Trophoblast cell (in vitro differentiated cells and primary cell): Measurements from ENCODE around the gene NADK.

ENCODE experiments used
- DNase-seq, 2 donors: peaks; one replicate each; pipeline ENCODE4 v3.0.0-alpha.2; 2016
- H2AFZ ChIP-seq: 2 replicates; pipeline ENCODE4 v1.6.1; 2013; ENCODE audit warnings: low read length, moderate library complexity, mild to moderate bottlenecking; ENCODE audit not compliant: insufficient read depth, poor library complexity
- H2AK5ac ChIP-seq: 2 replicates; pipeline ENCODE4 v1.6.1; 2013; ENCODE audit warnings: mild to moderate bottlenecking, low read length
- H2BK120ac ChIP-seq: 2 replicates; pipeline ENCODE4 v1.6.1; 2013; ENCODE audit warnings: low read length, mild to moderate bottlenecking, moderate library complexity; ENCODE audit not compliant: insufficient read depth, poor library complexity
- H2BK12ac ChIP-seq: 2 replicates; pipeline ENCODE4 v1.6.1; 2013; ENCODE audit warnings: mild to moderate bottlenecking, low read length, moderate library complexity
- H2BK5ac ChIP-seq: 2 replicates; pipeline ENCODE4 v1.6.1; 2013; ENCODE audit warnings: low read length, low read depth, moderate library complexity, mild to moderate bottlenecking; ENCODE audit not compliant: poor library complexity
- H3K14ac ChIP-seq: 2 replicates; pipeline ENCODE4 v1.6.1; 2013; ENCODE audit warnings: mild to moderate bottlenecking, low read length
- H3K18ac ChIP-seq: 2 replicates; pipeline ENCODE4 v1.6.1; 2013; ENCODE audit warnings: mild to moderate bottlenecking, low read length
- H3K23ac ChIP-seq: 2 replicates; pipeline ENCODE4 v1.6.1; 2013; ENCODE audit warnings: low read length
- H3K27ac ChIP-seq: 2 replicates; pipeline ENCODE4 v1.5.1; 2013; ENCODE audit warnings: low read depth, mild to moderate bottlenecking, inconsistent platforms, low read length, moderate library complexity
- H3K27me3 ChIP-seq: 2 replicates; pipeline ENCODE4 v1.6.1; 2013; ENCODE audit warnings: inconsistent platforms, mild to moderate bottlenecking, low read length, moderate library complexity; ENCODE audit not compliant: insufficient read depth
- H3K36me3 ChIP-seq, 2 experiments: 1 replicate in 1 of 2; 2 replicates in 1 of 2; pipeline ENCODE4 v1.6.1; 2013; ENCODE audit warnings: low read length in 2 of 2, mild to moderate bottlenecking in 2 of 2, moderate library complexity in 1 of 2; ENCODE audit not compliant: insufficient read depth in 2 of 2, control insufficient read depth in 1 of 2
- H3K4ac ChIP-seq: 2 replicates; pipeline ENCODE4 v1.6.1; 2013; ENCODE audit warnings: low read depth, mild to moderate bottlenecking, low read length, moderate library complexity
- H3K4me1 ChIP-seq, 2 experiments: 1 replicate in 1 of 2; 2 replicates in 1 of 2; pipeline ENCODE4 v1.6.1; 2013; ENCODE audit warnings: low read length in 2 of 2, mild to moderate bottlenecking in 2 of 2, moderate library complexity in 1 of 2; ENCODE audit not compliant: insufficient read depth in 2 of 2, control insufficient read depth in 1 of 2
- H3K4me2 ChIP-seq: 2 replicates; pipeline ENCODE4 v1.6.1; 2013; ENCODE audit warnings: inconsistent platforms, mild to moderate bottlenecking, low read length, moderate library complexity
- H3K4me3 ChIP-seq: 2 replicates; pipeline ENCODE4 v1.5.1; 2013; ENCODE audit warnings: mild to moderate bottlenecking, low read depth, low read length, inconsistent platforms
- H3K79me1 ChIP-seq: one replicate; pipeline ENCODE4 v1.6.1; 2013; ENCODE audit warnings: low read length
- H3K79me2 ChIP-seq: 2 replicates; pipeline ENCODE4 v1.6.1; 2013; ENCODE audit warnings: low read length, mild to moderate bottlenecking; ENCODE audit not compliant: control insufficient read depth, insufficient read depth, poor library complexity
- H3K9ac ChIP-seq: 2 replicates; pipeline ENCODE4 v1.6.1; 2013; ENCODE audit warnings: mild to moderate bottlenecking, low read length
- H3K9me3 ChIP-seq: 2 replicates; pipeline ENCODE4 v1.6.1; 2013; ENCODE audit warnings: low read depth, mild to moderate bottlenecking, control low read depth, inconsistent platforms, low read length; ENCODE audit not compliant: insufficient read depth
- H4K12ac ChIP-seq: 2 replicates; pipeline ENCODE4 v1.6.1; 2013; ENCODE audit warnings: low read depth, mild to moderate bottlenecking, low read length, moderate library complexity
- H4K8ac ChIP-seq: 2 replicates; pipeline ENCODE4 v1.6.1; 2013; ENCODE audit warnings: low read depth, mild to moderate bottlenecking, low read length, moderate library complexity
- H4K91ac ChIP-seq: one replicate; pipeline ENCODE4 v1.6.1; 2013; ENCODE audit warnings: low read depth, mild to moderate bottlenecking, low read length, moderate library complexity
- WGBS: extraction: QIAGEN DNeasy Blood & Tissue Kit; methylation state at CpG from one replicate; pipeline ENCODE4 v1.1.7; 2013; ENCODE audit warnings: missing lambda C conversion rate; ENCODE audit not compliant: insufficient read length, insufficient coverage; ENCODE audit errors: extremely low coverage; 5-methylcytosine and 5-hydroxymethylcytosine counted together

The NADK gene

DNA sequence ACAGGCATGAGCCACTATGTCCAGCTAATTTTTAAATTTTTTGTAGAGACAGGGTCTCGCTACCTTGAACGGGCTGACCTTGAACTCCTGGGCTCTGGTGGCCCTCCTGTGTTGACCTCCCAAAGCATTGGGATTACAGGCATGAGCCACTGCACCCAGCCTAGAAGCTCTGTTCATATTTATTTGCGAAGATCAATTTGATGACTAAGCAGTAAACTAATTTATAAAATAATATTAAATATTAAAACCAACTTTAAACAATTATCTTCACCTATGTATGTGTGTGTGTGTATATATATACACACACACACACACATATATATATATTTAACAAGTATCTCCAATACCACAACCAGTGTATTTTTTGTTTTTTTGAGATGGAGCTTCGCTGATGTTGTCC is 4.4 kb downstream of the NADK start:
- no peak overlapping the region for H4K8ac ChIP-seq
- no peaks in the 10 kb centered on the region for H3K27me3 ChIP-seq
- no peak overlapping the region for H3K14ac ChIP-seq
- H3K4me3 ChIP-seq, result no peak overlapping the region
- H3K9ac ChIP-seq, result no peak overlapping the region
- no peak overlapping the region for H4K12ac ChIP-seq
- no peak overlapping the region for H2AFZ ChIP-seq
- no peak overlapping the region for H2BK120ac ChIP-seq
- peaks cover 11 to 13% of the 10 kb centered on the region in 2 experiments for H3K36me3 ChIP-seq
- peaks cover 2% of the 10 kb centered on the region for H3K9me3 ChIP-seq
- no peak overlapping the region for H3K18ac ChIP-seq
- H2BK12ac ChIP-seq, result no peak overlapping the region
- H3K79me1 ChIP-seq, result peaks cover 9% of the 10 kb centered on the region
- H3K79me2 ChIP-seq, result peaks cover 20% of the 10 kb centered on the region
- no peak overlapping the region for H2AK5ac ChIP-seq
- no peak overlapping the region for H3K4me2 ChIP-seq
- WGBS, result no CpG with 5 or more reads among the region's 4 CpGs
- no peak overlapping the region for H4K91ac ChIP-seq
- H3K23ac ChIP-seq, result no peak overlapping the region
- peaks cover 4 to 12% of the 10 kb centered on the region in 2 experiments for H3K4me1 ChIP-seq
- no peak overlapping the region for H2BK5ac ChIP-seq
- no peak for DNase-seq
- H3K4ac ChIP-seq, result peak overlapping the region; percentile 80
- no peak overlapping the region for H3K27ac ChIP-seq

DNA sequence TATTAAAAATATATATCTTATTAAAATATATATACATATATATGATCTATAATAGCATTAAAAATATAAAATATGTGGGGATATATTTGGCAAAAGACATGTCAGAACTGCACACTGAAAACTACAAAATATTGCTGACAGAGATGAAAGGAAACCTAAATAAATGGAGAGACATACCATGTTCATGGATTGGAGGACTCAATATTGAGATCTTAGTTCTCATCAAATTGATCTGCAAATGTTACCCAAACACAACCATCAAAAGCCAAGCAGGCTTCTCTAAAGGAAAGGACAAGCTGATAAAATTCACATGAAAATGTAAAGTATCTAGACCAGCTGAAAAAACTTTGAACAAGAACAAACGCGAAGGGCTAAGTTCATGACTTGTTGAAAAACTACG is 7.2 kb downstream of the NADK start:
- H3K79me1 ChIP-seq, result no peaks in the 10 kb centered on the region
- WGBS, result no CpG with 5 or more reads among the region's 3 CpGs
- peaks cover 12% of the 10 kb centered on the region for H3K79me2 ChIP-seq
- H3K23ac ChIP-seq, result no peak overlapping the region
- H3K18ac ChIP-seq, result no peak overlapping the region
- H3K9me3 ChIP-seq, result peaks cover 2% of the 10 kb centered on the region
- no peak overlapping the region for H3K9ac ChIP-seq
- H3K36me3 ChIP-seq, result peaks cover 13 to 19% of the 10 kb centered on the region in 2 experiments
- H3K4ac ChIP-seq, result peak overlapping the region; percentile 65
- no peak overlapping the region for H2AFZ ChIP-seq
- H2BK12ac ChIP-seq, result no peak overlapping the region
- no peak overlapping the region for H4K91ac ChIP-seq
- H2BK5ac ChIP-seq, result no peak overlapping the region
- no peak overlapping the region for H4K8ac ChIP-seq
- no peak overlapping the region for H3K4me2 ChIP-seq
- H2BK120ac ChIP-seq, result no peak overlapping the region
- H3K27me3 ChIP-seq, result no peaks in the 10 kb centered on the region
- H3K27ac ChIP-seq, result no peak overlapping the region
- no peak for DNase-seq
- H2AK5ac ChIP-seq, result no peak overlapping the region
- H3K4me3 ChIP-seq, result no peak overlapping the region
- no peak overlapping the region for H4K12ac ChIP-seq
- no peak overlapping the region for H3K14ac ChIP-seq
- peaks cover 4 to 7% of the 10 kb centered on the region in 2 experiments for H3K4me1 ChIP-seq

DNA sequence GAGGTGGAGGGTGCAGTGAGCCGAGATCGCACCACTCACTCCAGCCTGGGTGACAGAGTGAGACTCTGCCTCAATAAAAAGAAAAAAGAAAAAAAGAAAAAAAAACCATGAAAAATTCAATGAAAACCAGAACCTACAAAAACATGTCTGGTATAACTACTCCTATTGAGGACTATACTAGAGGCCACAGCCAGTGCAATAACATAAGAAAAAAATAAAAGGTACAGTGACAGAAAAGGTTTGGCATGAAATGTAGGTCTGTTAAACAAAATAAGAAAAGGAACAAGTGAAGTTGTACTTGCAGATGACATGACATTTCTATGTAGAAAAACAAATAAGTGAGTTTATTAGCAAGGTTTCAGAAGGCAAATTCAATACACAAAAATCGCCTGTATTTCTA is 8.2 kb downstream of the NADK start:
- H4K91ac ChIP-seq, result no peak overlapping the region
- H2BK12ac ChIP-seq, result no peak overlapping the region
- H2BK120ac ChIP-seq, result no peak overlapping the region
- H3K18ac ChIP-seq, result no peak overlapping the region
- no peak overlapping the region for H3K4ac ChIP-seq
- no peak overlapping the region for H3K14ac ChIP-seq
- H3K27me3 ChIP-seq, result no peaks in the 10 kb centered on the region
- no peak overlapping the region for H4K8ac ChIP-seq
- WGBS, result no CpG with 5 or more reads among the region's 3 CpGs
- H3K4me1 ChIP-seq, result no peaks in the 10 kb centered on the region
- H3K36me3 ChIP-seq, result peaks cover 14 to 20% of the 10 kb centered on the region in 2 experiments
- H3K4me2 ChIP-seq, result no peak overlapping the region
- no peak overlapping the region for H3K9ac ChIP-seq
- no peak overlapping the region for H3K4me3 ChIP-seq
- peaks cover 2% of the 10 kb centered on the region for H3K9me3 ChIP-seq
- no peak overlapping the region for H2AK5ac ChIP-seq
- no peak overlapping the region for H3K27ac ChIP-seq
- DNase-seq, result no peak
- no peak overlapping the region for H3K23ac ChIP-seq
- H3K79me2 ChIP-seq, result peaks cover 8% of the 10 kb centered on the region
- no peak overlapping the region for H2AFZ ChIP-seq
- no peaks in the 10 kb centered on the region for H3K79me1 ChIP-seq
- H4K12ac ChIP-seq, result no peak overlapping the region
- H2BK5ac ChIP-seq, result no peak overlapping the region

DNA sequence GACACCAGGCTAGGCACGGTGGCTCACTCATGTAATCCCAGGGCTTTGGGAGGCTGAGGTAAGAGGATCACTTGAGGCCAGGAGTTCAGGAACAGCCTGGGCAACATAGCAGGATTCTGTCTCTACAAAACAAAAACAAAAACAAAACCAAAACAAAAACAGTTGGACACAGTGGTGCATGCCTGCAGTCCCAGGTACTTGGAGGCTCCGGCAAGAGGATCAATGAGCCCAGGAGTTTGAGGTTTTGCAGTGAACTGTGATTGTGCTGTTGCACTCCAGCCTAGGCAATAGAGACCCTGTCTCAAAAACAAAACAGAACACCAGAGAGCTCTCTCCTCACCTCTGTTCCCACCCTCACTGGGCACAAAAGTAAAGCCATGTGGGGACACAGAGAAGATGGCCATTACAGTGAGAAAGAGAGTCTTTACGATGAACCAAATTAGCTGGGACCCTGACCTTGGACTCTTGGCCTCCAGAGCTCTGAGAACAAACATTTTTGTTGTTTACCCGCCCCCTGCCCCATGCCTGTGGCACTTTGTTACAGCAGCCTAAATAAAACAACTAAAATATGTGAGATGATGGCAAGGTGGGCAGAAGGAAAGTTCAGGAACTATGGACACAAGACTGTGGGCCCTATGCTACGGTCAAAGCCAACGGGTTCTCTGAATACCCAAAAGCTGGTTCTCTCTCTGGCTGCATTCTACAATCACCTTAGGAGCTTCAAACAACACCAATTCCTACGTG is 9.8 kb downstream of the NADK start:
- WGBS, result no CpG with 5 or more reads among the region's 7 CpGs
- Histone ChIP-seq H3K79me1 (no peaks in the 10 kb centered on the region), H3K27ac (no peak overlapping the region), H2BK5ac (no peak overlapping the region), H3K4me3 (no peak overlapping the region), H4K91ac (no peak overlapping the region), H3K9me3 (peaks cover 2% of the 10 kb centered on the region), H3K4ac (peak overlapping the region; percentile 39), H3K4me2 (no peak overlapping the region), H4K12ac (no peak overlapping the region), H4K8ac (no peak overlapping the region), H3K14ac (no peak overlapping the region), H3K18ac (no peak overlapping the region), H2BK120ac (no peak overlapping the region), H3K4me1 (peaks cover 4 to 8% of the 10 kb centered on the region in 2 experiments), H2AK5ac (no peak overlapping the region), H3K9ac (no peak overlapping the region), H3K36me3 (peaks cover 25 to 30% of the 10 kb centered on the region in 2 experiments), H3K79me2 (peaks cover 5% of the 10 kb centered on the region), H3K27me3 (no peaks in the 10 kb centered on the region), H2BK12ac (no peak overlapping the region), H2AFZ (no peak overlapping the region), H3K23ac (no peak overlapping the region)
- peak; percentile 48 to 76 for DNase-seq
